PFSK-1 (cell line): ENCODE results near the gene WDR1.

Source experiments
- FOXP2 ChIP-seq: optimal IDR thresholded peaks from 2 replicates; pipeline ENCODE3; 2011; ENCODE audit warnings: borderline replicate concordance, control low read depth, inconsistent platforms; ENCODE audit not compliant: insufficient read depth; ENCODE audit errors: extremely low read length, extremely low read depth
- POLR2AphosphoS5 ChIP-seq: IDR thresholded peaks from 2 replicates; pipeline ENCODE4 v1.6.1; 2012; ENCODE audit warnings: low read depth, mild to moderate bottlenecking, control low read depth, low read length, moderate library complexity
- SIN3A ChIP-seq: IDR thresholded peaks from 2 replicates; pipeline ENCODE4 v1.6.1; 2012; ENCODE audit warnings: mild to moderate bottlenecking, low read length, moderate library complexity, borderline replicate concordance; ENCODE audit not compliant: insufficient read depth
- TAF1 ChIP-seq: IDR thresholded peaks from 2 replicates; pipeline ENCODE4 v1.6.1; 2012; ENCODE audit warnings: low read length, control low read depth, borderline replicate concordance; ENCODE audit not compliant: insufficient read depth
- TF ChIP-seq, protein P1 (sequence below), 2 experiments: IDR thresholded peaks; 2 replicates each; pipeline versions ENCODE4 v1.6.1 to v1.8.0; 2011 to 2012; ENCODE audit warnings: low read depth in 2 of 2, low read length in 2 of 2, control low read depth in 1 of 2, inconsistent platforms in 1 of 2, mild to moderate bottlenecking in 1 of 2, moderate library complexity in 1 of 2; ENCODE audit not compliant: insufficient read depth in 1 of 2

Gene WDR1

DNA sequence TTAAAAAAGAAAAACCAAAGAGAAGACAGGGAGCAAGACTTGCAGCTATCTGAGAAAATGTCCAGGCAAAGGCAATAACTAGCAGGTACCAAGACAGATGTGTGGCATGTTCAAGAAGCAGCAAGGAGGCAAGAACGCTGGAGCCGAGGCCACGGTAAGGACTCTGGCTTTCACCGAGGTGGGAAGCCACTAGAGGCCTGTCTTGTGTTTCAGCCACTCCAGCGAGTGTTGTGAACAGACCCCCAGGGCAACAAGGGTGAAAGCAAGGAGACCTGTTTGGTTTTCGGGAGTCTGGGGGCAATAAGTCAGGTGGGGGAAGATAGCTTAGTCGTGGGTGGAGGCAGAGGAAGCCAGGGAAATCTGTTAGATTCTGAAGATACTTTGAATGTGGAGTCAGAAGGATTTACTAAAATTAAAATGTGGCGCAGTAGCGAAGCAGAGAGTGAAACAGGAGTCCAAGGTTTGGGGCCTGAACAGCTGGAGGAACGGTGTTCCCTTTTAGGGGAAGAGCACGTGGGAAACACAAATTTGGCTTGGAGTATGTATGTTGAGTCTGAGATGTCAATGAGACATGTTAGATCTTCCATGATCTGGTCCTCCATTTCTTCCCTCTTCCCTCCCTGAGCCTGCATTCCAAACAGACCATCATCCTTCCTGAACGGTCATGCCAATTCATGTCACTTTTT is 3.1 kb downstream of the WDR1 start:
- TF ChIP-seq POLR2AphosphoS5 (no peak), SIN3A (no peak)
- TF ChIP-seq, protein P1, sequence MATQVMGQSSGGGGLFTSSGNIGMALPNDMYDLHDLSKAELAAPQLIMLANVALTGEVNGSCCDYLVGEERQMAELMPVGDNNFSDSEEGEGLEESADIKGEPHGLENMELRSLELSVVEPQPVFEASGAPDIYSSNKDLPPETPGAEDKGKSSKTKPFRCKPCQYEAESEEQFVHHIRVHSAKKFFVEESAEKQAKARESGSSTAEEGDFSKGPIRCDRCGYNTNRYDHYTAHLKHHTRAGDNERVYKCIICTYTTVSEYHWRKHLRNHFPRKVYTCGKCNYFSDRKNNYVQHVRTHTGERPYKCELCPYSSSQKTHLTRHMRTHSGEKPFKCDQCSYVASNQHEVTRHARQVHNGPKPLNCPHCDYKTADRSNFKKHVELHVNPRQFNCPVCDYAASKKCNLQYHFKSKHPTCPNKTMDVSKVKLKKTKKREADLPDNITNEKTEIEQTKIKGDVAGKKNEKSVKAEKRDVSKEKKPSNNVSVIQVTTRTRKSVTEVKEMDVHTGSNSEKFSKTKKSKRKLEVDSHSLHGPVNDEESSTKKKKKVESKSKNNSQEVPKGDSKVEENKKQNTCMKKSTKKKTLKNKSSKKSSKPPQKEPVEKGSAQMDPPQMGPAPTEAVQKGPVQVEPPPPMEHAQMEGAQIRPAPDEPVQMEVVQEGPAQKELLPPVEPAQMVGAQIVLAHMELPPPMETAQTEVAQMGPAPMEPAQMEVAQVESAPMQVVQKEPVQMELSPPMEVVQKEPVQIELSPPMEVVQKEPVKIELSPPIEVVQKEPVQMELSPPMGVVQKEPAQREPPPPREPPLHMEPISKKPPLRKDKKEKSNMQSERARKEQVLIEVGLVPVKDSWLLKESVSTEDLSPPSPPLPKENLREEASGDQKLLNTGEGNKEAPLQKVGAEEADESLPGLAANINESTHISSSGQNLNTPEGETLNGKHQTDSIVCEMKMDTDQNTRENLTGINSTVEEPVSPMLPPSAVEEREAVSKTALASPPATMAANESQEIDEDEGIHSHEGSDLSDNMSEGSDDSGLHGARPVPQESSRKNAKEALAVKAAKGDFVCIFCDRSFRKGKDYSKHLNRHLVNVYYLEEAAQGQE (IDR thresholded peaks at IDR 0.05; ENCODE audit: insufficient read depth in 1 of 2, low read depth in 2 of 2, low read length in 2 of 2): no peak

DNA sequence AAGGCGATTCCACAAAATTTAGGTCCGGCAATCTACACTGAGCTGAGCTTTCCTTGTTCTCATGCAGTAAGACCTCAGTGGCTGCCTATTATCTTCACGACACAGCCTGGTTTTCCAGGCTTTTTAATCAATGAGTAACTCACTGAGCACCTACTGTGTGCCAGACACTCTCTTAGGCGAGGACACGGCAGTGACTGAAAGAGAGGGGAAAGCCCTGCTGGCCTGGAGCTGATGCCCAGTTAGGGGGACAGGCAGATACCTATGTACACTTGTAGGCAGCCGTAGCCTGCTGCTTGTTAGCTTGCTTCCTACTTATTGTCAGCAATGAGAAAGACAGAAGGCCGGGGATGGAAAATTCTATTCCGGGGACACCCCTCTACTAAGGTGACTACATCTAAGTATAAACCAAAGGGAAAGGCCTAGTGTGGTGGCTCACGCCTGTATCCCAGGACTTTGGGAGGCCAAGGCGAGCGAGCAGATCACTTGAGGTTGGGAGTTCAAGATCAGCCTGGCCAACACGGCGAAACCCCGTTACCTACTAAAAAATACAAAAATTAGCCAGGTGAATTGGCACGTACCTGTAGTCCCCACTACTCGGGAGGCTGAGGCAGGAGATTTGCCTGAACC is 3.8 kb downstream of the WDR1 start:
- TF ChIP-seq, protein P1 (IDR thresholded peaks at IDR 0.05; ENCODE audit: insufficient read depth in 1 of 2, low read depth in 2 of 2, low read length in 2 of 2): no peak
- no peak for TF ChIP-seq SIN3A
- no peak for TF ChIP-seq POLR2AphosphoS5

DNA sequence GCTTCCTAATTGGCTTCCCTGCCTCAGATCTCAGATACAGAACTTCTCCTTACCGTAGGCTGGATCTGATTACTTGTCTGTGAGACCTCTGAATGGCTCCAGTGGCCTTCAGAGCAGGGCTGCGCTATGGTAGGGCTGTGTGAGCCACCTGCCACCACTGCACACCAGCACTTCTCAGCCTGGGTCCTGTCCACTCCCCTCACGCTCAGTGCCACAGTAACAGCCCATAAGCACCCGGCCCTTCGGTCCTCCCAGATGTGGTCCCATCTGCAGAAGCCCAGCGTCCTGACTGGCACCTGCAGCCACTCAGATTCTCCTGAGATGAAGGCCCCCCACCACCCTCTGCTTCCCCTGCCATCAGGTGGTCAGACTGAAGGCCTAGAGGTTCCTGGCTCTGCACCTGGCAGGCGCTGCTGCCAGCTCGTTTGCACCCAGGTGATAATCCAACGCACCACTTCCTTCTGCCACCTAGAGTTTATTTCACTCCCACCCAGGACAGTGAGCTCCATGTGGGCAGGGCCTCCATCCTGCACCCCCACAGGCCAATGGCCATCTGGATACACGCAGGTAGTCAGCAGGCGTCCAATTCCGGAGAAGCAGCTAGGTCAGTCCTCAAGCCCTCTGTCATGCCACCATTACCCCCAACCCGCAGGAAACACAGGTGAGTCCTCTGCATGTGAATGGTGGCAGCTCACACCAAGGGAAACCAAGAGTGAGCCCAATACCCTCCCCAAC is 5.4 kb downstream of the WDR1 start:
- TF ChIP-seq FOXP2 (no peak), SIN3A (no peak), TAF1 (no peak), POLR2AphosphoS5 (no peak)
- TF ChIP-seq, protein P1 (IDR thresholded peaks at IDR 0.05; ENCODE audit: insufficient read depth in 1 of 2, low read depth in 2 of 2, low read length in 2 of 2): no peak

DNA sequence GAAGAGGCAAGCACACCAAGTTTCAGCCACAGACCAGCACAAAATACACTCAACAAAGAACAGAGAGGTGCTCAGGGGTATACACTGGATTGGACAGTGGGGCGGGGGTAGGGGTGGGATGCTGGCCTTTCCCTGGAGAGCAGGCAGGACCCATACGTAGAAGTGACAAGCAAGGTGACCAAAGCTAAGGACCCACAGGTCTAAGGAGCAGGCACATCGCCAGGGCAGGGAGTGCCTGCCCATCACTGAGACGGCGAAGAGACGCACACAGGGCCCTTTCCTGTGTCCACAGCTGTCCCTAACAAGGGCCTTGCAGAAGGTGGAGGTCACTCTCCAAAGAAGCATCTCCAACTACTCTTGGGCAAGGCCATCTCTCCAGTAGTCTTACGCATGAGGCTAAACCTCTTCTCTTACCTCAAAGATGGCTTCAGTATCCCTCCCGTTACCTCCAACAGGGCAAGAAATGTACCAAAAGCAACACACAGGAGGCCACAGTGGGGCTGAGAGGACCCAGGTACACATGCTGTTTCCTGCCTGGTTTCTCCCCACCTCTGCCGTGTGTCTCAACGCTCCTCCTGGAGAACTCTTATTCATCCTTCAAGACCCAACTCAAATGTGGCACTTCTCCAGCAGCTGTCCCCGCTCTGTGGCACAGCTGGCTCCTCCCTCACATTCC is 6.5 kb downstream of the WDR1 start:
- no peak for TF ChIP-seq POLR2AphosphoS5
- TF ChIP-seq FOXP2: no peak
- no peak for TF ChIP-seq TAF1
- no peak for TF ChIP-seq SIN3A
- TF ChIP-seq, protein P1 (IDR thresholded peaks at IDR 0.05; ENCODE audit: insufficient read depth in 1 of 2, low read depth in 2 of 2, low read length in 2 of 2): no peak
